ENCODE measurements around the gene ASIP.

GRCh38 chr20:34249291-34249690, 8.1 kb downstream of the ASIP start:
- TF ChIP-seq REST (IDR thresholded peaks at IDR 0.05; ENCODE audit: insufficient read depth in 1 of 2, low read depth in 2 of 2, low read length in 2 of 2) (no peak), POLR2AphosphoS5 (IDR thresholded peaks at IDR 0.05; ENCODE audit: low read depth, low read length) (no peak)

All from PFSK-1 (cell line).